GM19463 (cell line): ENCODE results near the gene GIMAP8.
"Not testable (repeated sequence)": the region's sequence is repeated elsewhere in the genome, so short reads cannot be mapped to it uniquely, and the experiment has no call there.

Experiments used
- ATAC-seq: cut with Tn5 transposase; IDR thresholded peaks from one replicate; pipeline ENCODE4 v1.9.1; 2021; ENCODE audit warnings: mild to moderate bottlenecking, moderate library complexity; ENCODE audit not compliant: unreplicated experiment

The GIMAP8 gene

GRCh38 chr7:150434240-150434639 lies 16.2 kb upstream of the GIMAP8 start:
- no peak for ATAC-seq

DNA sequence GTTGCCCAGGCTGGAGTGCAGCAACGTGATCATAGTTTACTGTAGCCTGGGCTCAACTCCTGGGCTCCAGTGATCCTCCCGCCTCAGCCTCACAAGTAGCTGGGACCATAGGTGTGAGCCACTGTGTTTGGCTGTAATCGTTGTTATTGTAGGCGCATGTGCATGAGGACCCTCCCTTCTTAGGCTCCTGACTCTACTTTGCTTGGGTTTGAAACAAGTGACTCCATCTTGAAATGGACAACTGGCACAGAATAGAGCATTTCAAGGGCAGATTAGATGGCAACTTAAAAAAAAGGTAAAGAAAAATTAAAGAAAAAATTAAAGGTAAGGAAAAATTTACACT lies 15.4 kb upstream of the GIMAP8 start:
- no peak for ATAC-seq

DNA sequence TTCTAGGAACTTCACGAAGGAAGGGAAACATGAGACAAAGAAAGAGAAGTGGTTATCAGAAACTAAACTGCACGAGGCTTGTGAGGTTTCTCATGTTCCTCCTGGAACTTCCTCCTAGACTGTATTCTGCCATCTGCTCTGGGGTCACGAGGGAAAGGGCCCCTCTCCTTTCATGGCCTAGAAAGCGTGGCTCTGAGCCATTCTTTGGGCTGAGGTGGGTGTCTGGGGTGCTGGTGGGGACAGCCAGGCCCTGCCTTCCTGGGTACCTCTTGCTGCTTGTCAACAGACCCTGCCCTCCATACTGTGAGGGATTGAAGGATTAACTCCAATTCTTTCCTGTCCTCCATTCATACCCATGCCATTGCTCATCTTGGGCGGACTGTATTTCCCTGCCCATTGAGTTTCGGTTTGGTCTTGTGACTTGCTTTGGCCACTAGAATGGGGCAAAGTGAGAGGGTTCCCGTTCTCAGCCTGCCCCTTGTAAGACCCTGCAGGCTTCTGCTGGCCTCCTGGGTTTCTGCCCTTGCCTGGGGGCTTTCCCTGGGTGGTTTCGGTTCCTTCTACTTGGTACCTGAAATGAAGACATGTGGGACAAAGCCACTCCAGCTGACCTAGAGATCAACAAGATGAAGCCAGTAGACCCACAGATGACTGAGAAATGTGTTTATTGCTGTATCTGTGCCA lies 14.9 kb upstream of the GIMAP8 start:
- peak; percentile 89 for ATAC-seq

DNA sequence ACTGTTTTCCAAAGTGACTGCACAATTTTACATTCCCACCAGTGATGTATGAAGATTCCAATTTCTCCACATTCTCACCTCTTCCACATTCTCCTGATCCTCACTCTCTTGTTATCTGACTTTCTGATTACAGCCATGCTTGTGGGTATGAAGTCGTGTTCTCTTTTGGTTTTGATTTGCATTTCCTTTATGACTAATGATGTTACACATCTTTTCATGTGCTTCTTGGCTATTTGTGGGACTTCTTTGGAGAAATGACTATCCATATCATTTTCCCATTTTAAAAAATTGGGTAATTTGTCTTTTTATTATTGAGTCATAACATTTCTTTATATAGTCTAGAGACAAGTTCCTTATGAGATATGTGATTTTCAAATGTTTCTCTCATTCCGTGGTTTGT lies 10.5 kb upstream of the GIMAP8 start:
- no peak for ATAC-seq

GRCh38 chr7:150441524-150441923 lies 8.9 kb upstream of the GIMAP8 start:
- ATAC-seq, result no peak

- no peak for ATAC-seq
Observed at GRCh38 chr7:150442811-150443210, 7.6 kb upstream of the GIMAP8 start.

DNA sequence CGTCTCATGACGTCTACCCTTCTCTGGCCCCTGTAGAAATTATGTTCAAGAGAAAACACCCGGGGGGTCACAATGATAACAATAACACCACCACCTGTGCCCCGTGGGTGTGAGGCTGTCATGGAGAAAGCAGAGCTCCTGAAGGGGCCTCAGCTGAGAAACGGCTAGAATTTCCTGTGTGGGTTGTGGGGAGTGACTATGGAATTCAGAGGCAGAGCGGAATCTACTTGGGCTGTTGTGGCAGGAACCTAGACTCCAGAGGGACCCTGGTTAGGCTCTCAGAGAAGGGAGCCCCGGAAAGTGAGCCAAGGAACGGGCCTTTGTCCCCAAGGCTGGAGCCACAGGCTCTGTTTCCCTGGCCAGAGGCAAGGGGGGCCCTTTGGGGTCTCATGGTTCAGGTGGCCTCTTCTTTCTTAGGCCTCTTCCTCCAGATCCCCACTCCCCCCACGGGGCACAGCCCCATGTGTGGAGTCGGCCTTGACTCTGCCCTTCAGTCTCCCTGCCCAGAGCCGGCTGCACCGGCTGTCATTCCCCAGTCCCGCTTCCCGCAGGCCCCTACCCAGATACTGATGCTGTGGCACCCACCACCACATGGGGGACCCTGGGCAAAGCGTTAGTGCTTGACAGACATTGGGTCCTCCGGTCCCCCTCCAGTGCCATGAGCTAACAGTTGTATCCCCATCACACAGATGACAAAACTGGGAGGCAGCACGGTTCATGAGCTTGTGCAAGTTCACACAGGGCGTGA lies 6.5 kb upstream of the GIMAP8 start:
- ATAC-seq, result no peak

DNA sequence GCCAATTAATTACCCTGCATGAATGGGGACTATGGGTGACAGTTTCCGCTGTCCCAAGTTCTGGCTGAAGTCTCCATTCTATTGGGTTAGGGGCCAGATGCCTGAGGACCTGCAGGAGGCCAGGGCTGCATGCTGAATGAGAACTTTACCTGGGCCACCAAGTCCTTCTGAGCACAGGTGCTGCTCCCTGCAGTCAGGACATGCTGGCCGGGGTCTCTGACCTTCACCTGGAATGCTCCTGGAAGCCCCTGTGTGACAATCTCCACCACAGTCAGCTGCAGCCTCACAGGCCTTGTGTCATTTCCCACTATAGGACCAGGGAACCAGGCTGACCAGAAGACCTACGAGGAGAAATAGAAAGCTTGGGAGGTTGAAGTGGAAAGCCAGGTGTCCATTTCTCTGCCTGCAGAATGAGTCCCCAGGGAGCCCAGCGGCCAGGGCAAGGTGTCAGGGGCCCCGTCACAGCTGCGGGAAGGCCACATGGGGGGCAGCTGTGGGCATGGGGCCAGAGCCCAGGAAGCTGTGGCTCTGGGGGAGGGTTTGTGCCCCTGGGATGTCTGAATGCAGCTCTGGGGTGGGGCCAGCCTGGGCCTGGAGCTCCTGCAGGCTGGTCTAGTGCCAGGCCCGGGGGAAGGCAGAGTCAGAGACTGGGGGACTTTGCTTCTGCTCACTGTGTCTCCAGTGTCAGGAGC lies 5.6 kb upstream of the GIMAP8 start:
- ATAC-seq, result no peak

DNA sequence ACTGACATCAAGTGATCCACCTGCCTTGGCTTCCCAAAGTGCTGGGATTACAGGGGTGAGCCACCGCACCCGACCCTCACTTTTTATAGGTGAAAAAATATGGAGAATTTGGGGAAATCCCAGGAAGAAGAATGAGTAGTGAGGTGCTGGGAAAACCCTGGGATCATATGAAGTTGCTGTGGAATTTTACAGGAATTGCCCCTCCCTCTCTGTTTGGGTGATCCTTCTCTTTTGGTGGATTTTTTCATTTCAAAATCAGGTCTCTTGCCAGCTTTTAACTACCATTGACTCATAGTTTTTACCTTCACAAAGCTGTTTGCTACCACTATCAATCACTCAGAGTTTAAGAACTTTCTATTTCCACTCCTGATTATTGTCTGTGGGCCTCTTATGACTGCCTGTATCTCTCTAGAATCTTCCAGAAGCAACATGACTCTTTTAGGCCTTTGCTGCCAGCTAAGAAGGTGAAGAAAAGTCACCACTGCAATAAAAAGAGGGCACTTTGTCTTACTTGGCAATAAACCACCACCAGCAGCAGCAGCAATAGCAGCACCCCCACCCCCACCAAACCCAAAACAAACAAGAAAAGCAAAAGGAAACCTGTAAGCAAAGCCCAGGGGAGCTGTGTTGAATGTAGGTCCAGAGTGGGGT lies 4.0 kb upstream of the GIMAP8 start:
- no peak for ATAC-seq

- ATAC-seq, result no peak
Observed at GRCh38 chr7:150447966-150448788, 2.3 kb upstream of the GIMAP8 start.

GRCh38 chr7:150448789-150449147 lies 1.7 kb upstream of the GIMAP8 start:
- ATAC-seq, result peak; percentile 48

GRCh38 chr7:150449206-150449952 lies 1.1 kb upstream of the GIMAP8 start:
- no peak for ATAC-seq

DNA sequence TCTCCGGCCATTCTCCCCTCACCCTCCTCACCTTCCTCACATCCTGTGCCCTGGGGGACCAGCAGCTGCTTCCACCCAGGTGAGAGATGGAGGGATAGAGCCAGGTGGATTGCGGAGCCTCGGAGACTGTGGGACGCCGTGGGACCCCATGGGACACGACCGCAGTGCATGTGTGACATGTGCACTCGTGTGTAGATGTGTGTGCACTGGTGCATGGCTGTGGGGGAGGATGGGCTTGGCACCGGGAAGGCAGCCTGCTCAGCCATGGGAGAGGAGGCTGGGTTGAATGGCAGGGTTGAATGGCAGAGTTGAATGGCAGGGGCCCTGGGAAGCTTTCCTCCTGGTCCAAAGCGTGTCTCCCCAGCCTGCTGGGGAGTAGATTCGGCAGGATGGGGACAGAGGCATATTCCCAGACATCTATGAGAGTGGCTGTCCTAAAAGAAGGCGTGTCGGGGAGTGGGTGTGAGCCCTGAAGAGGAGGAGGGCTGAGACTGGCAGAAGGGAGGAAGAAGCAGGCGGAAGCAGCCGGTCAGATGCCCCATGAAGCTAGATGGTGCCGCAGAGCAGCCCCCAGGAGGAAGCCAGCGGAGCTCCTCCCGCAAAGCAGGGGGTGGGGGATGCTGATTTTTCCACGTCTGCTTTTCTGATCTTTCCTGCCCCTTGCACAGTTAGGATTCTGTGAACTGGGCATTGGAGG lies 815 bp downstream of the GIMAP8 start:
- peak; percentile 45 for ATAC-seq

GRCh38 chr7:150451833-150452461 lies 1.5 kb downstream of the GIMAP8 start:
- ATAC-seq, result no peak

GRCh38 chr7:150453181-150453580 lies 2.8 kb downstream of the GIMAP8 start:
- no peak for ATAC-seq

GRCh38 chr7:150453892-150454291 lies 3.5 kb downstream of the GIMAP8 start:
- no peak for ATAC-seq

DNA sequence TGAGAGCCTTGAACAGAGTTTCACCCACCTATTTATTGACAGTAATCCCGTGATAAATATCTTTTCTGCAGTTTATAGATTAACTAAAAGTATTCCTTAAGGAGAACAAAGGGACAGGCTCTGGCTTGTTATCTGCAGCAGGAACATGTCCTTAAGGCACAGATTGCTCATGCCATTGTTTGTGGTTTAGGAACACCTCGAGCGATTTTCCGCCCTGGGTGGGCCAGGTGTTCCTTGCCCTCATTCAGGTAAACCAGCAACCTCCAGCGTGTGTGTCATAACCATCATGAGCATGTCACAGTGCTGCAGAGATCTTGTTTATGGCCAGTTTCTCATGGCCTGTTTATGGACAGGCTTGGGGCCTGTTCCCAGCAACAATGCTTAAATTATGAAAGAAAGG lies 6.6 kb downstream of the GIMAP8 start:
- ATAC-seq, result not testable (repeated sequence)

GRCh38 chr7:150458235-150458634 lies 7.8 kb downstream of the GIMAP8 start:
- no peak for ATAC-seq

DNA sequence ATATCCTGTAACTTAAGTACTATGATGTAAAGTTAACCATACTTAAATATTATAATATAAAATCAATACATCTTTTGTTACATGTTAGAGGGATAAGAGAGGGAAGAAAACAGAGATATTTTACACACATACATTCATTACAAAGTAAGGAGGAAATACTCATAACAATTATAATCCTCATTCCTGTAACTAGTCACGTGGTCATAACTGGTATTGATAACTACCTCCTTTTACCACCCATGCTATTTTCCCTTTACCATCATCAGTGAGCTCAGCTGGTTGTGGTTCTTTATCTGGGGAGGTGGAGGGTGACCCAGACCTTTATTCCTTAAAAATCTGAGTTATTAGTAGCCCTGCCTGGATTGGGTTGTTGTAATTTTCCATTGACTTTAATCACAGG lies 8.3 kb downstream of the GIMAP8 start:
- ATAC-seq, result no peak
